Measurements from ENCODE around the gene SEMA5B.

SEMA5B gene

DNA sequence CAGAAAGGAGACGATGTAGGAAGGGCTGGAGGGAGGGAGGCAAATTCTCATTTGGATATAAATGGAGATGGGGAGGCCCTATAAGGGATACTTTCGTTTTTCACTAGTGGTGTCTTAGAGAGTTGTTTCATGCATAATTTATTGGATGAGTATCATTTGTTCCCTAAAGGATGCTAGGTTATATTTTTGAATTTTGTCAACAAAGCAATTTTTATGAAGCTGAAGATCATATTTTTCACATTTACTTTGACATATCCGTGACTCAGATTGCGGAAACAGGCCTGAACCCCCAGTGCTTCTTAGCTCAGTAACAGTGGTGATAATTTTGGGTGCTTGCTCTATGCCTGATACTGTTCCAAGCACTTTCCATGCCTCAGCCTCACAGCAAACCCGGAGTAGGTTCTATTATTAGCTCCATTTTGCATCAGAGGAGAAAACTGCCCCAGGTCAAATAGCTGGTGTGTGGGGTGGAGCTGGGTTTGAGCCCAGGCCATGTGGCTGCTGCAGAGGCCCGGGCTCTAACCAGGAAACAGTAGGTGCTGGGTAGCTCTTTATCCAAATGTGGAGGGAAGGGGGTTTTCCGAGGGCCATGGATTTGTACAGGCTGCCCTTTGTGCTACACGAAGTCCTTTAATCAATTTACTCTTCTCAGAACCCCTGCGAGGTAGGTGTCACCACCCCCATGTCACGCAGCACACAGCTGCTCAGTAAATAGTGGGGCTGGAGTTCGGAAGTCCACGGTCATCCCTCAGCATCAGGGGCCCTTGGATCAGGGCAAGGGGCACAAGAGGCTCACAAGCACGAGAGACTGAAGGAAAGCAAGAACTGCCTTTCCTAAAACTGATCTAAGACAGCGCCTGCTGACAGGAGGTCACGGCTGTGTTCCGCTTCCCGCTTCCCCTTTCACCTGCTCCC lies 133.6 kb downstream of the SEMA5B start:
- no peak for DNase-seq (ENCODE audit: low read depth in 2 of 2)

- no peak for DNase-seq (ENCODE audit: low read depth in 2 of 2)
These were observed 134.3 kb downstream of the SEMA5B start for GRCh38 chr3:122893282-122893681.

DNA sequence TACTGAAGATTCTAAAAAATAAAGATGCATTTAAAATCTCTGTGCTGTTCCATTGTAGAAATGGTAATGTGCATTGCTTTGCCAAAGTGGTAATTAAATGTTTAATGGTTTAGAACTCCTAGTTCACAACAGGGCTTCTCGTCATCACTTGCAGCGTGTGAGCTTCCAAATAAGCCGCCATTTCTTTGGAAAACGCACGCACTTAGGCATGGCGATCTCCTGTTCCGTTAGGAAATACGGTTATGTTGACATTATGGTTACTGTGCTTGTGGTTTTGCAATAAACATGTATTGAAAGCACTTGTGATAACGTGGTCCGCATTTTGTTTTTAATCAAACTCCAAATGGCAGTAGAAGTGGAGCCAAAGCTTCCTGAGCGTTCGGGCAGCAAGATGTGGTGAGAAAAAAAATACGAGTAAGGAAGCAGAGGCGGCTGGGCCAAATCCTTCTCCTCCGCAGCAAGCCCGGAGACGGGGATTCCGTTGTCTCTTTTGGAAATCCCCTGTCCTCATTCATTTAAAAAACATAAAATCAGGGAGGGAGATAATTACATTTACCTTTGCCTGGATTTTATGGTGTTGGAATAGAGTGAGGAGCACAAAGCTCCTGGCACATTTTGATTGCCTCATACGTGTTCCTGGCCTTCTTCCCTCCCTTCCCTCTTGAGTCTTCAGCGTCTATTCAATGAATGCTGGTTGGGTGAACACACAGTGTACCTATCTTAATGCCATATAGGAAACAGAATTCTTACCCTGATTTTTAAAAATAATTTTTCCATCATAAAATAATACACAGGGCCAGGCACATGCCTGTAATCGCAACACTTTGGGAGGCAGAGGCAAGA lies 135.2 kb downstream of the SEMA5B start:
- DNase-seq (ENCODE audit: low read depth in 2 of 2), result no peak

- no peak for DNase-seq (ENCODE audit: low read depth in 2 of 2)
These were observed 136.8 kb downstream of the SEMA5B start for GRCh38 chr3:122890720-122891220.

DNA sequence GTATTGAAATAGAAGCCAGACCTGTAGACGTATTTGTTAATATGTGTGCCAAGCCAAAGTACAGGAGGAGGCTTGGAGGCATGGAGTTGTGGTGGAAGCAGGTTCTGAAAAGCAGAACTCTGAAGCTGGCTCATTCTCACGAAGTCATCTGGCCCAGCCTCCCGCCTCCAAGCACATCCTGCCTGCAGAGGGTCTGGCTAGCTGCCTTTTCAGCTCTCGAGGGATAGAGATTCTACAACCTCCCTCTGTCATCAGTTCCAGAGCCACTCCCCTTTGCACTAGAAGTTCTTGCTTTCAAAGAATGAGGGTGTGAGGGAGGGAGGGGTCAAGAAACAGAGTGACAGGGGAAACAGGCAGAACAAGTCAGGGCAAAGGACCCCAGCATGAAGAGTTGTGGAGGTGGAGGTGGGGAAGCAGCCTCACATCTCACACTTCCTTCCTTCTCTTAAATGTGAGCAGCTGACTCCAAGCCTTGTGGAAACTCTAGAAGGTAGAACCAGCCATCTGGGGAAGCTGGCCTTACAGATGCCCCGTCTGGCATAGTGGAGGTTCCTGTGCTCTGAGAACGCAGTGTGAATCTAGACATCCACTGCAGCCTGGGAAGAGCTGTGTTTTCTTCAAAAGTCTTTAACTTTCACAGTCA lies 137.4 kb downstream of the SEMA5B start:
- no peak for DNase-seq (ENCODE audit: low read depth in 2 of 2)

GRCh38 chr3:122886946-122887345 lies 140.6 kb downstream of the SEMA5B start:
- DNase-seq (ENCODE audit: low read depth in 2 of 2), result no peak

DNA sequence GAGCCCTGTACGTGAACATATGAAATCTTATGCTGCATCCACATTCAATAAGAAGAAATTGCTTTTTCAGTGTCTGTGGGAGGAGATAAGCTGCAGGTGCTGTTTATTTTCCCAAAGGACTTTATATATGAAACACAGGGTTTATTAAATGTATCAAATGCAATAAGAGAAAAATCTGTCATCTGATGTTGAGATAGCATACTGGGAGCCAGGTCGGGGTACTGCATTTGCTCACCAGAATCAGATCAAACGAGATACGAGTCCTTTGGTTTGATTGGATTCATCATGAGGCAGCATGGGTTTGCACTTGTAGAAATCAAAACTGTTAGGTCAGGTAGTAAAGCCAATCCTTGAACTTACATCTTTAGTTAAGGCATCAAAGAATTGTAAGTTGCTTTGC lies 141.3 kb downstream of the SEMA5B start:
- no peak for DNase-seq (ENCODE audit: low read depth in 2 of 2)

DNA sequence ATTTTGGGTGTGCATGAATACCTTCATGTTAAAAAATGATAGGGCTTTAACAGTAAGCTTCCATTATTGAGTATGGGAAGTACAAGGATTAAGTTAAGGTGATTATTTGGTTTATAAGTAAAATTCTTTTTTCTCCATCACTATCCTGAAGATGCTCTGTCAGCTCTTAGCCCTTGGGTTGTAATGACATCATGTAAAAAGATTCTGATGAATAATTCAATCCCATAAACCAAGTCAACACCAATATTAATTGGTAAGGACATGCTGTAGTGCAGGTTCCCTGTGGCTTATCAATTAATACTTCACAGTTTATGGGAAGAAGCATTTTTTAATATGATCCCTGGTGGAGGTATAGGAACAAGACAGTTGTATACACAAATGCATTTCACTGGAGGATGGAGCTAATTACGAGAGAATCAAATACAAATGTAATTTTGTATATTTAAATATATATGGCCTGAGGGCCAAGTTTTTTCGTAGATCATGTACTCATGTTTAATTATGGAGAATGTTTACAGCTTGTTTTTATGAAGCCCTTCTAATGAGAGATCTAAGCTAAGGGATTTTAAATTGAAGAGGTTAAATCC lies 145.1 kb downstream of the SEMA5B start:
- DNase-seq (ENCODE audit: low read depth in 2 of 2), result no peak

- DNase-seq (ENCODE audit: low read depth in 2 of 2), result no peak
These were observed 146.9 kb downstream of the SEMA5B start for GRCh38 chr3:122880624-122881023.

DNA sequence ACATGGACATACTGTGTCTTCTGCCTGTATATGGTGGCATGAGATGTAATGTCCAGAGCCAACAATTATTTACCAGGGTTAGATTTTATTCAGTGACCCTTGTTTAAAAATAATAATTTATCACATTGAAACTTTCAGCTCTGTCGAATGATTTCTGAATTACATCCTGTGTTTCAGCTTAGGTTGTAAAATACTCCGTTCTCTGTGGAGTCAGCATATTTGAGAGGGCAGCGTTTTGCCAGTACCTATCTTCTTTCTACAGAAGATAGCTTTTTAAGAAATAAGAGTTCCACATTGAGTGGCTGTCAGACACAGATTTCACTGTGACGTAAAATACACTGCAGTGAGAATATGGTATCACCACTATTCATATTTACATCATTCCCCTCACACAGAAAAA lies 147.4 kb downstream of the SEMA5B start:
- no peak for DNase-seq (ENCODE audit: low read depth in 2 of 2)

- DNase-seq (ENCODE audit: low read depth in 2 of 2), result no peak
These were observed 151.9 kb downstream of the SEMA5B start for GRCh38 chr3:122875547-122876127.

DNA sequence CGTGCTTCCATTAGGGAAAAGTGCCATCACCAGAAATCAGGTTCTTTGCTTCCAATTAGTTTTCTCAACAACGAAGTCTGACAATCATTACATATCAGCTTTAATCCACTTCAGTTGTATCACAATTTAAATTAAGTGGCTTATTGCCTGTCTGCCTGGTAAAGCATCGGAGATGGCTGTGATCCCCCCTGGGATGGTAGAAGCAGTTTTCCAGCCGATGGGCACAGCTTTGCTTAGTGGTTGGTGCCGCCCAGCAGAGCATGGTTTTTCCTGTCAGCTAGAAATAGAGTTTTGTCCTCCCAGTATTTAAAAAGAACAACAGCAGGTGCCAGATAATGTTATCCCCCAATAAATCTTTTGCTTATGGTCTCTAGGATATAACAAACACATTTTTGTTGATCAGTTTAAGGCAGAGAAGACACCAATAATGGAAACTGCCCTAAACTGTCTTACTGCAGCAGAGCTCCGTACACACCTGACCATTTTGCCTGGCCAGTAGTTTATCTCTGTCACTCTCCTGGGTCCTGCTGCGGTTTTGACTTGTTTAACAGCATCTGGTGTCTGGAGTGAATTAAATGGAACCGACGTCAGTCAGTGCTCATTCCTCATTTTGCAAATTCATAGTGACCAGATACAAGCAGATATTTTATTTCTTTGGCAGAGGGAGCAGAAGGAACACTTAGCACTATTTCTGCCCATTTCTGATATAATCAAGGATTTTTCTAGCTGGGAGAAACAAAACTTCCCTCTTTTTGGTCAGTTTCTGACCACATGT lies 153.6 kb downstream of the SEMA5B start:
- no peak for DNase-seq (ENCODE audit: low read depth in 2 of 2)

- DNase-seq (ENCODE audit: low read depth in 2 of 2), result no peak
These were observed 159.2 kb downstream of the SEMA5B start for GRCh38 chr3:122868322-122868721.

DNA sequence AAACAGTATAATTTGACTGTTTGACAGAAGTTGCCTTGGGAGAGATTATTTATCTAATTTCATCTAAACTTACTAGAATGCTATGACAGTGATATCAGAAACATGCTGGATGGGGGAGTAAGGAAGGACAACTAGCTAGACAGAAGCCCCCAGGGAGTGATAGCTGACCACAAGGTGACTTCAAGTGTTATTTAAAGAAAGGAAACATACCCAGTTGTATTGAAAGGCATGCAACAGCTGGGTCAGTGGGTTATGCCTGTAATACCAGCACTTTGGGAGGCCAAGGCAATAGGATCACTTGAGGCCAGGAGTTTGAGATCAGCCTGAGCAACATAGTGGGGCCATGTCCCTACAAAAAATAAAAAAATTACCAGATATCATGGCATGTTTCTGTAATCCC lies 163.1 kb downstream of the SEMA5B start:
- no peak for DNase-seq (ENCODE audit: low read depth in 2 of 2)

DNA sequence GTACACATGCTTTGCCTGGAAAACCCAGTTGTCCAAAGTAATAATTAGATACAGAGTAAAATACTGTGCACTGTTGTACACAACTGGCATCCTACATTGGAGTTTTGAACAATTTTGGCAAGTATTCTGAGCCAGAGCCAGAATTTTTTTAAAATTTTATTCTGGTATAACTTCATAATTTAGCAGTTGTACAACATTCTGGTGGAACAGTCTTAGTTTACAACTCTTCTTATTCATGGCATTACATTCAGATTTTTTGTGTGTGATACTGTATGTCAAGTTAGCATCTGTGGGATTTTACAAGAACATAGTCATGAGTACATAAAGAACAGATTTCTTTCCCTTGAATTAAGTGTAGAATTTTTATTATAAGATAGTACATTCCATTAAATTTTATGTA lies 165.2 kb downstream of the SEMA5B start:
- no peak for DNase-seq (ENCODE audit: low read depth in 2 of 2)
